ENCODE measurements around the gene SAE1. TPM values are rescaled to one million over a fixed set of nuclear protein-coding genes. Genes with fewer than 3 reads are reported as not detected.

Gene SAE1
- total and polyA plus RNA-seq, 2 experiments from 2014 or later = 115 to 236 TPM

GRCh38 chr19:47112166-47112996 lies 18.3 kb upstream of the SAE1 start:
- no peak overlapping the region for H2AFZ ChIP-seq
- no peaks in the 10 kb centered on the region; the same call in 2 of the 3 replicates for H3K9me3 Mint-ChIP-seq
- H3K4me1 Mint-ChIP-seq = peaks cover 36% of the 10 kb centered on the region
- H3K36me3 ChIP-seq (ENCODE audit: insufficient read depth) = no peaks in the 10 kb centered on the region
- TF ChIP-seq ZNF114 (CRISPR knock-in tag; IDR thresholded peaks at IDR 0.05) = no peak
- peak; percentile 81 for TF ChIP-seq POLR2AphosphoS5 (IDR thresholded peaks at IDR 0.05; ENCODE audit: low read depth)
- 0 out of 2 replicates have a peak, but pooled peaks have one; percentile 14 for TF ChIP-seq ETS1 (IDR thresholded peaks at IDR 0.05)
- H3K79me2 ChIP-seq (replicated peaks; ENCODE audit: insufficient read depth) = peaks cover 34% of the 10 kb centered on the region
- no peaks in the 10 kb centered on the region for H3K27me3 ChIP-seq (ENCODE audit: insufficient read depth)
- H3K9me2 ChIP-seq (ENCODE audit: insufficient read depth) = no peaks in the 10 kb centered on the region
- peaks cover 25% of the 10 kb centered on the region for H3K27me3 Mint-ChIP-seq (ENCODE audit: insufficient read depth, low read depth, poor library complexity)
- peak overlapping the region; percentile 94 for H3K4me3 Mint-ChIP-seq
- no peaks in the 10 kb centered on the region for H4K20me1 ChIP-seq (replicated peaks; ENCODE audit: insufficient read depth)
- peaks cover 24% of the 10 kb centered on the region for H3K4me1 ChIP-seq (ENCODE audit: insufficient read depth)
- peaks cover 39% of the 10 kb centered on the region for H3K36me3 Mint-ChIP-seq (ENCODE audit: low read depth)
- ATAC-seq = peak; percentile 28
- H3K4me3 ChIP-seq = peak overlapping the region; percentile 92
- H3F3A ChIP-seq (replicated peaks; ENCODE audit: low read depth) = peaks cover 17% of the 10 kb centered on the region; the same call in 1 of the 2 replicates
- peak overlapping the region; percentile 96 for H3K27ac ChIP-seq (ENCODE audit: low read depth)
- DNase-seq (ENCODE audit: low spot score) = peak; percentile 87
- H3K27ac Mint-ChIP-seq = peak overlapping the region; percentile 99
- H3K4me2 ChIP-seq = peak overlapping the region; percentile 93

- ATAC-seq (peak; percentile 80), DNase-seq (ENCODE audit: low spot score) (peak; percentile 99)
- Mint-ChIP-seq H3K36me3 (ENCODE audit: low read depth) (peaks cover 31% of the 10 kb centered on the region), H3K4me1 (peaks cover 27% of the 10 kb centered on the region), H3K27me3 (ENCODE audit: insufficient read depth, low read depth, poor library complexity) (peaks cover 24% of the 10 kb centered on the region), H3K4me3 (peak within 1 kb of the TSS; percentile 94), H3K9me3 (no peaks in the 10 kb centered on the region; the same call in 2 of the 3 replicates), H3K27ac (peak within 1 kb of the TSS; percentile 99)
- Histone ChIP-seq H3K4me1 (ENCODE audit: insufficient read depth) (peaks cover 16% of the 10 kb centered on the region), H3K4me2 (peak within 1 kb of the TSS; percentile 93), H4K20me1 (replicated peaks; ENCODE audit: insufficient read depth) (no peaks in the 10 kb centered on the region), H3K79me2 (replicated peaks; ENCODE audit: insufficient read depth) (peaks cover 26% of the 10 kb centered on the region), H3K36me3 (ENCODE audit: insufficient read depth) (no peaks in the 10 kb centered on the region), H3F3A (replicated peaks; ENCODE audit: low read depth) (peaks cover 17% of the 10 kb centered on the region; the same call in 1 of the 2 replicates), H3K4me3 (peak within 1 kb of the TSS; percentile 92), H3K27ac (ENCODE audit: low read depth) (peak within 1 kb of the TSS; percentile 98), H3K9me2 (ENCODE audit: insufficient read depth) (no peaks in the 10 kb centered on the region), H2AFZ (no peak within 1 kb of the TSS), H3K27me3 (ENCODE audit: insufficient read depth) (no peaks in the 10 kb centered on the region)
- TF ChIP-seq STAT1 (IDR thresholded peaks at IDR 0.05; ENCODE audit: unreplicated experiment) (no peak), CREB1 (CRISPR knock-in tag; IDR thresholded peaks at IDR 0.05; ENCODE audit: low read depth) (peak; percentile 98), POLR2AphosphoS5 (IDR thresholded peaks at IDR 0.05; ENCODE audit: low read depth) (peak; percentile 75)
These were observed 17.4 kb upstream of the SAE1 start, which contains the start of gene ZC3H4 for GRCh38 chr19:47112997-47113849. Gene ZC3H4 (minus strand): TSS chr19:47113776. CDS start chr19:47112584, 1,192 bp downstream.

Data from GM23338 (cell line).